SU-DHL-6 (cell line): ENCODE measurements around the gene RLN3.

Experiments
- H2AFZ ChIP-seq: fragments of 200-600 bp; sonication (generic); 2 replicates; pipeline ENCODE4 v1.6.1; 2014; ENCODE audit warnings: low read depth, mild to moderate bottlenecking, moderate library complexity, mixed read lengths, antibody characterized with exemption, low read length; ENCODE audit not compliant: severe bottlenecking
- H3F3A ChIP-seq: fragments of 200-600 bp; shearing (Covaris generic); 2 replicates; pipeline ENCODE4 v1.6.0; 2016; ENCODE audit warnings: antibody characterized with exemption, mild to moderate bottlenecking; ENCODE audit not compliant: insufficient read depth
- H3K27ac ChIP-seq: fragments of 200-600 bp; sonication (generic); 2 replicates; pipeline ENCODE4 v1.5.1; 2016; ENCODE audit warnings: low read depth, mild to moderate bottlenecking, low read length, moderate library complexity, mixed read lengths
- H3K27me3 ChIP-seq: fragments of 200-600 bp; sonication (generic), shearing (Covaris generic); 2 replicates; pipeline ENCODE4 v1.6.0; 2014; ENCODE audit warnings: mild to moderate bottlenecking, low read length
- H3K36me3 ChIP-seq: fragments of 200-600 bp; sonication (generic); 2 replicates; pipeline ENCODE4 v1.6.1; 2014; ENCODE audit warnings: mild to moderate bottlenecking, low read length, mixed read lengths
- H3K4me2 ChIP-seq: fragments of 300-600, 200-600 bp; shearing (Covaris generic), sonication (generic); 2 replicates; pipeline ENCODE4 v1.6.0; 2014; ENCODE audit warnings: low read length, low read depth, mild to moderate bottlenecking; ENCODE audit not compliant: poor library complexity, severe bottlenecking
- H3K4me3 ChIP-seq: fragments of 200-600 bp; sonication (generic); 2 replicates; pipeline ENCODE4 v1.5.1; 2014; ENCODE audit warnings: antibody characterized with exemption, low read length, mild to moderate bottlenecking, mixed read lengths; ENCODE audit not compliant: insufficient read depth, poor library complexity, severe bottlenecking
- H3K79me2 ChIP-seq: fragments of 200-600 bp; sonication (generic); 2 replicates; pipeline ENCODE4 v1.6.1; 2014; ENCODE audit warnings: mild to moderate bottlenecking, low read length, moderate library complexity; ENCODE audit not compliant: insufficient read depth
- H3K9ac ChIP-seq: fragments of 200-600 bp; sonication (generic); 2 replicates; pipeline ENCODE4 v1.7.0; 2014; ENCODE audit warnings: mild to moderate bottlenecking, low read length
- H3K9me2 ChIP-seq: fragments of 200-600 bp; sonication (generic); replicated peaks from 2 replicates; pipeline ENCODE4 v1.6.1; 2014; ENCODE audit warnings: low read length; ENCODE audit not compliant: insufficient read depth
- H3K9me3 ChIP-seq: fragments of 200-600 bp; sonication (generic); 2 replicates; pipeline ENCODE4 v1.6.1; 2014; ENCODE audit warnings: low read length, mixed read lengths; ENCODE audit not compliant: insufficient read depth
- H4K20me1 ChIP-seq: fragments of 200-600 bp; sonication (generic); 2 replicates; pipeline ENCODE4 v1.6.1; 2014; ENCODE audit warnings: low read depth, mild to moderate bottlenecking, antibody characterized with exemption, low read length, moderate library complexity, mixed read lengths
- CTCF ChIP-seq: fragments of 200-600 bp; sonication (generic); IDR thresholded peaks from one replicate; pipeline ENCODE4 v1.5.1; 2017; ENCODE audit warnings: antibody characterized with exemption, mild to moderate bottlenecking, low read length, moderate library complexity; ENCODE audit not compliant: insufficient read depth, poor library complexity, severe bottlenecking
- EZH2phosphoT487 ChIP-seq: fragments of 200-600 bp; sonication (generic), shearing (Covaris generic); conservative IDR thresholded peaks from 2 replicates; pipeline ENCODE4 v1.6.1; 2018; ENCODE audit warnings: mild to moderate bottlenecking, antibody characterized with exemption, low read length, moderate library complexity, mixed read lengths

RLN3 gene

GRCh38 chr19:14027856-14028450 is at the start of gene RLN3:
TSS of gene RLN3 (plus strand) at chr19:14028148. CDS start at chr19:14028205, 57 bp downstream.
- Histone ChIP-seq H3K9me2 (no peaks in the 10 kb centered on the region), H3F3A (0 out of 2 replicates have a peak, but pooled peaks cover 10% of the 10 kb centered on the region), H4K20me1 (no peaks in the 10 kb centered on the region), H3K4me3 (no peak within 1 kb of the TSS), H3K9me3 (no peaks in the 10 kb centered on the region), H3K4me2 (no peak within 1 kb of the TSS), H3K9ac (no peak within 1 kb of the TSS), H3K36me3 (no peaks in the 10 kb centered on the region), H3K27ac (no peak within 1 kb of the TSS), H3K27me3 (no peaks in the 10 kb centered on the region), H3K79me2 (no peaks in the 10 kb centered on the region), H2AFZ (no peak within 1 kb of the TSS)
- TF ChIP-seq EZH2phosphoT487 (no peak), CTCF (no peak)

GRCh38 chr19:13978351-13979243 is 49.4 kb upstream of the RLN3 start:
- Histone ChIP-seq H3K27me3 (no peaks in the 10 kb centered on the region), H3F3A (no peaks in the 10 kb centered on the region), H3K4me2 (no peak overlapping the region), H3K9me3 (no peaks in the 10 kb centered on the region), H3K9me2 (no peaks in the 10 kb centered on the region), H3K4me3 (no peak overlapping the region), H3K79me2 (no peaks in the 10 kb centered on the region), H4K20me1 (no peaks in the 10 kb centered on the region), H2AFZ (no peak overlapping the region), H3K9ac (no peak overlapping the region), H3K27ac (no peak overlapping the region), H3K36me3 (no peaks in the 10 kb centered on the region)
- TF ChIP-seq EZH2phosphoT487 = no peak
- no peak for TF ChIP-seq CTCF

- H3K27me3 ChIP-seq = no peaks in the 10 kb centered on the region
- H2AFZ ChIP-seq = no peak overlapping the region
- TF ChIP-seq EZH2phosphoT487 = no peak
- TF ChIP-seq CTCF = no peak
- H3K4me3 ChIP-seq = no peak overlapping the region
- H3K79me2 ChIP-seq = no peaks in the 10 kb centered on the region
- H3K9me3 ChIP-seq = no peaks in the 10 kb centered on the region
- no peaks in the 10 kb centered on the region for H3K9me2 ChIP-seq
- no peaks in the 10 kb centered on the region for H4K20me1 ChIP-seq
- H3K36me3 ChIP-seq = no peaks in the 10 kb centered on the region
- no peak overlapping the region for H3K27ac ChIP-seq
- H3K9ac ChIP-seq = no peak overlapping the region
- H3F3A ChIP-seq = 0 out of 2 replicates have a peak, but pooled peaks cover 2% of the 10 kb centered on the region
- no peak overlapping the region for H3K4me2 ChIP-seq
Observed at GRCh38 chr19:13979244-13979615, 48.7 kb upstream of the RLN3 start.
